Measurements from ENCODE around the gene ANAPC10. TPM values are rescaled to one million over a fixed set of nuclear protein-coding genes. Genes with fewer than 3 reads are reported as not detected.
"Not testable (repeated sequence)": the region's sequence is repeated elsewhere in the genome, so short reads cannot be mapped to it uniquely, and the experiment has no call there.

The ANAPC10 gene
- polyA plus RNA-seq, 1 donor: 27.1 TPM

DNA sequence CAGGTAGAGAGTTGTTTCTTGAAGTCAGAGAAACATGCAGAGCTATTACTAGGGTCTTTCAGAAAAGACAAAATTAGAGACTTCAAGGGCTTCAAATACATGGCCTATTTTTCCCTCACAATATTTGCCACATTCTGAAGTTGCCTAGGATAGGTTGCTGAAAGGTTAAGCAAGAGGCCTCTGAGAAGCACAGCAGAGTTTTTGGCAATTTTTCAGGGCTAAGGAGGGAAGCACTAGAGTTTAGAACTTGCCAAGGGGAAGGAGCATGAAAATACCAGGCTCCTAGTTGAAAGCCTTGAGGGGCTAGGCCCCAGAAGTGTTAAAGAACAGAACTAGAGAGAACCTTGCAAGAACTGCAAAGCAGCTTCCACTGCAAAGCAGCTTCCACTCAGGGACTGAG, 86.4 kb downstream of the ANAPC10 start:
- DNase-seq: no peak

DNA sequence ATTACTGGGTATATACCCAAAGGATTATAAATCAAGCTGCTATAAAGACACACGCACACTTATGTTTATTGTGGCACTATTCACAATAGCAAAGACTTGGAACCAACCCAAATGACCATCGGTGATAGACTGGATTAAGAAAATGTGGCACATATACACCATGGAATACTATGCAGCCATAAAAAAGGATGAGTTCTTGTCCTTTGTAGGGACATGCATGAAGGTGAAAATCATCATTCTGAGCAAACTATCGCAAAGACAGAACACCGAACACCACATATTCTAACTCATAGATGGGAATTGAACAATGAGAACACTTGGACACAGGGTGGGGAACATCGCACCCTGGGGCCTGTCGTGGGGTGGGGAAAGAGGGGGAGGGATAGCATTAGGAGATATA, 87.7 kb downstream of the ANAPC10 start:
- not testable (repeated sequence) for DNase-seq

DNA sequence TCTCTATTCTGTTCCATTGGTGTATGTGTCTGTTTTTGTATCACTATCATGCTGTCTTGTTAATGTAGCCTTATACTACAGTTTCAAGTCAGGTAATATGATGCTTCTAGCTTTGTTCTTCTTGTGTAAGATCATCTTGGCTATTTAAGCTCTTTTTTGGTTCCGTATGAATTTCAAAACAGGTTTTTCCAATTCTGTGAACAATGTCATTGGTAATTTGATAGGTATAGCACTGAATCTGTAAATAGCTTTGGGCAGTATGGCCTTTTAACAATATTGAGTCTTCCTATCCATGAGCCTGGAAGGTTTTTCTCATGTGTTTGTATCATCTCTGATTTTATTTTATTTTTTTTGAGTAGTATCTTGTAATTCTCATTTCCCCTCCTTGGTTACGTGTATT, 94.3 kb downstream of the ANAPC10 start:
- DNase-seq: no peak

DNA sequence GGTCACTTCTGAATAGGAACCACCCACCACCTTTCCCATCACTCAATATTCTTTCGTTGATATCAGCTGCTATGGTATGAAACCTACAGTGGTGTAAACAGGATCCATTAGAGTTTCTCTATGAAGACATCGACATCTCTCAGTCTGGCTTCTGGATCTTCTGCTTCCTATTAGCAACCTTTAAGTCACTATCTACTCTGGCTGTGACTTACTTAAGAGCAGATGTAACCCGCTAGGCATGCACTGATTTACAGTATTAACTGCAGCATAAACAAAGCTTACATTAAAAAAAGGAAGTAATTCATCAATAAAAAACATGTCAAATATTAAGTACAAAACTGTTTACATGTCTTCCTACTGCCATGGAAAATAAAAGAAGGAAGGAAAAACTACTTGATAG, 96.4 kb downstream of the ANAPC10 start:
- no peak for DNase-seq

DNA sequence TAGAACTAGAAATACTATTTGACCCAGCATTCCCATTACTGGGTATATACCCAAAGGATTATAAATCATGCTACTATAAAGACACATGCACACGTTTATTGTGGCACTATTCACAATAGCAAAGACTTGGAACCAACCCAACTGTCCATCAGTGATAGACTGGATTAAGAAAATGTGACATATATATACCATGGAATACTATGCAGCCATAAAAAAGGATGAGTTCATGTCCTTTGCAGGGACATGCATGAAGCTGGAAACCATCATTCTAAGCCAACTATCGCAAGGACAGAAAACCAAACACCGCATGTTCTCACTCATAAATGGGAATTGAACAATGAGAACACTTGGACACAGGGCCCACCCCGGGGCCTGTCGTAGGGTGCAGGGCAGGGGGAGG, 97.3 kb downstream of the ANAPC10 start:
- DNase-seq: not testable (repeated sequence)

DNA sequence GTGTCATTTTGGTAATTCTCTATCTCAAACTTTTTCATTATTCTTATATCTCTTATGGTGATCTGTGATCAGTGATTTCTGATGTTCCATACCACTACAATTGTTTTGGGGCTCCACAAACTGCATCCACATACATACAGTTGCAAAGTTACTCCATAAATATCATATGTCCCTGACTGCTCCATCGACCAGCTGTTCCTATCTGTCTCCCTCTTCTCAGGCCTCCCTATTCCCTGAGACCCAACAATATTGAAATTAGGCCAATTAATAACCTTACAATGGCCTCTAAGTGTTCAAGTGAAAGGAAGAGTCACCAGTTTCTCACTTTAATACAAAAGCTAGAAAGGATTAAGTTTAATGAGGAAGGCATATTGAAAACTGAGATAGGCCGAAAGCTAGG, 108.7 kb downstream of the ANAPC10 start:
- DNase-seq: no peak

DNA sequence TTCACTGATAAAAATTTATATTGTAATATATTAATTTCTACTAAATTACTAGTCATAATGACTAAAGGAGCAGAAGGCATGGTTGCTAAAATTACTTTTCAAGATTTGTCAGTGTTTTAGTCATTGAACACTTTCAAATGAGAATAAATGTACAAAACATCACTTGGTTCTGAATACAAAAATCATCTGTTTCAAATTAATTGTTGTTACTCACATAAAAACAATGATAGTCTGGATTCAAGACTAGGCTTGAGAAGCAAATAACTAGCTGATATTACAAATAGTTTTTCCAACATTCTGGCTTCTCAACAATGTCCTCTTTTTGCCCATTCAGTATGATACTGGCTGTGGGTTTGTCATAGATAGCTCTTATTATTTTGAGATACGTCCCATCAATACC, 112.5 kb downstream of the ANAPC10 start:
- no peak for DNase-seq

DNA sequence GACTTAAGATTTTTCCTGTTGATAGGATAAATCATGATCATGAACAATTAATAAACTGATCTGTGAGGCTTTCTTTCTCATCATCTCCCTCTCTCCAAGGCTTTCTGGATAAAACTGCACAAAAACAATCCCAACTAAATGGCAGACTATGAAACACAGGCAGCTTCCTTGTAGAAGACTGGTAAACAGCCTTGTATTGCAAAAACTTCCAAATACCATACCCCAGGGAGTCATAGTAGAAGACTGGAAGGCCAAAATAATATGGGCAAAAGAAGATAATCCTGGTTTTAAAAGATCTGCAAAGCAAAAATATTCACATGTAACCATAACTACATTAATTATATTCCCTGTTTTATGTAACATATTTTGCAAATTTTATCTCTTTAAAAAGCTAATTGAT, 113.0 kb downstream of the ANAPC10 start:
- DNase-seq: no peak

DNA sequence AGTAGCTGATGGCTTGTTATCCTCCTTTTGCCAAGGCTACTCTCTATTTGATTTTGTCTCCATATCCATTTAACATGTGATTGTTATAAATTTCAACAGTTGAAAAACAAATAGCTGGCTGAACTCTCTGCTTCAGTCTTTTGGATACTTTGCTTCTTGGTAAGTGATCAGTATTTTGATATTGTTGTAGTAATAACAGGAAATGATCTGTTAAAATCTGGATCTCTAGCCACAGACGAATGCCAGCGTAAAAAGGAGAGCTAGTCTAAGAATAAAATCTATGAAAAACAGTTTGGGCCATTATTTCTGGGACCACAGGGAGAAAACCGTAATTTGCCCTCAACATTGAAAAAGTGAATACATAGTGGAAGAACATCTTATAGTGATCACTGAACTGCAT, 113.8 kb downstream of the ANAPC10 start:
- DNase-seq: no peak

DNA sequence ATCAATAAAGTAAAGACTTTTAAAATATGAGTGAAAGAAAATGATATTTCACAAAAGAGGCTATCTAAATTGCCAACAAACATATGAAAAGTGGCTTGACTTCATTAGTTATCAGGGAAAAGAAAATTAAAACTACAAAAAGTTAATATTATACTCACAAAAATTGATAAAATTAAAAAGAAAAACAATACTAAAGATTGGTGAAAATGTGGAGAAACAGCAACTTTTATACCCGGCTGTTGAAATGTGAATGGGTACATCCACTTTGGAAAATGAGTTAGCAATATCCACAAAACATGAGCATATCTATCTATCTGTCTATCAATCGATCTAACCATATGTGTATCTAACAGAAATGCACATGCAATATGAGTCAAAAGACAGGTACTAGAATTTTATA, 122.3 kb downstream of the ANAPC10 start:
- DNase-seq: no peak

DNA sequence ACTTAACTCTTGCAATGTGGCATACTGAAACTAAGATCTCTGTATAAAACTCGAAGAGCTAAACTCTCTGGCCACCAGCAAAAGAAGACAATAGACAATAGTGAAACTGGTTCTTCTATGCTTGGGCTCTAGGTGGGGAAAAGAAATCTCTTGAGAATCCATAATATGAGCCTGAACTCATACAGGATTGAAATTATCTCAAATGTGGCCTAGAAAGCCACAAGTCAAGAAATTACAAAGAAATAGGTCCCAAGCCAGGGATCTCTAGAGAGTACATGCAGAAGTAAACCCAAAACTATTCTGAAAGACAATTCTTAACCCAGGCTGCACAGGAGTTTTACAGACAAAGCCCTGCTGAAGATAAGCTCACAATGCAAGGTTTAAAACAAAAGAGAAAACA, 127.4 kb downstream of the ANAPC10 start:
- no peak for DNase-seq

DNA sequence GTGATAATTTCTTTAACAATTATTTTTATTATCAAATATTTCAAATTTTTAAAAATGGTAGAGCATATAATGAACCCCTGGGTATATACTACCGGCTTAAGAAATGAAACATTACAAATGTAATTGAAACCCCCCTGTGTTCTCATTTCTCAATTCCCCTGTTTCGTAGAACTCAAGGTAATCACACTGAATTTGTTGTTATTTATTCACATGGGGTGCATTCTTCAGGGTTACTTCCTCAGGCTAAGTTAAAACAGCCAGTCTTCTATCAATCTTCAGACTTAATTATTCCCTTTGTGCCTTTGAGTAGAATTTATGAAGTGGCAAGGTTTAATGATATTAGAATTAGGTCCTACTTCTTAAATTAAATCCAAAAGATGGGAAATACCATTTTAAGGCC, 128.2 kb downstream of the ANAPC10 start:
- no peak for DNase-seq

DNA sequence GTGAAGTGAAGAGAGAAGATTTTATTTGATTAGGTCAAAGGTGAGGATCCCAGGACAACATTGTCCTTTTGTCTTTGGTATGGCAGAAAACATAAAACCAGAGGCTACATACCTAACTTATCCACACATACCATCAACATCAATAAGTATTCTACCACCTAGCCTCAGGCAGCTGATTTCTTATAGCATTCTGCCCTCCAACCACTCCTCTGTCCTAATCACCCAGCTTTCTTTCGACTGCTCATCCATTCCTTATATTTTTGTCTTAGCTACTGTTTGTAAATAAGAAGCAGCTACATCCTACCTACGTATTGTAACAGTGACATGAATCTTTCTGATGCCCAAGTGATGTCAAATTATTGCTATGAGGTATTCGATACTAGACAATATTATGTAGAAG, 129.4 kb downstream of the ANAPC10 start:
- DNase-seq: no peak

DNA sequence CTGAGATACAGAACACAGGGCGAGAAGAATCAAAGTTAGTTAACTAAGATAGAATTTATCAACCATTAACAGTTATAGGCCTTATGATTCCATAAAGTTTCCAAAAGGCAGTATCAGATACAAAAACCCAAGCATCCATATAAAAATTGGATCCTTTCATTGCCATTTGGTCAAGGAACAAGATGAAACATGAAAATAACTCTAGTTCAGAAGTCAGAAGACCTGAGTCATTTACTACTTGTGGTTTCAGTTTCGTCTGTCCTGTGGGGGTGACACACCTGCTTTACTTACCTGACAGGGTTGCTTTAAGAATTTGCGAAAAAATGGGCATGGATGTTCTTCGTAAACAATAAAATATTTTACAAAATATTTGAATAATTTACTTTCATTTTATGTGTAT, 130.8 kb downstream of the ANAPC10 start:
- no peak for DNase-seq

DNA sequence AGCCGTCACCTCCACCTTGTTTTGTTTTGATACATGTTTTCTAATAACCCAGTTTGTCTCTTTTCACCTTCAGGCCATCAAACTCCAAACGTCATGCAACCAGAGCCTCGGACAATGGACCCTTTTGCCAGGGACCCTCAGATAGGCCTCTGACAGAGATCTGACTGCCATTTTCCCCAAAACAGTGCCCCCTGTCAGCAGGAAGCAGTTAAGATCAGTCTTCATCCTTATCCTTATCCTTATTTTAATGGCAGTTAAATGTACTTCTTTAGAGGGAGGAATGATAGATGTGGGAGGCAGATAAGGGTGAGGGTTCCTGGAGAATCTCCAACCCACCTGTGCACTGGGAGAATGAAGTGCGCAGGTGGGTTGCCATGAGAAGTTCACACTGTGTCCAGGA, 135.7 kb downstream of the ANAPC10 start:
- no peak for DNase-seq

DNA sequence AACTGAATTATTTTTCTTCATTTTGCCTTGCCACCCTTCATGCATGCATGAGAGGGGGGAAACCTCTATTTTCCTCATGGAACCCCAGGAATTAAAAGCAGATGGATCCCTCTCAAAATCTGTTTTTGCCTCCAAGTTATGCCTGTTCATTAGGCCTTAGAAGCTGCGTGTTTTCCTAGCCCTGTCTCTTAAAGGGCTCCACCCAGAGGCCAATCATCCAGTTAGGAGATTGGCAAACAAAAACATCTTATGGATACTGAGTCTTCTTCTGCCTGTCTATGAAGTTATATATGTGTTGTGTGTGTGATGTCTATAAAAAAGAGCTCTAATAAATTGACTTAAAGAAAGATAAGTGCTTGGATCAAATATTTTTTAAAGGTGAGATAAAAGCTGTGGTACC, 142.9 kb downstream of the ANAPC10 start:
- no peak for DNase-seq

DNA sequence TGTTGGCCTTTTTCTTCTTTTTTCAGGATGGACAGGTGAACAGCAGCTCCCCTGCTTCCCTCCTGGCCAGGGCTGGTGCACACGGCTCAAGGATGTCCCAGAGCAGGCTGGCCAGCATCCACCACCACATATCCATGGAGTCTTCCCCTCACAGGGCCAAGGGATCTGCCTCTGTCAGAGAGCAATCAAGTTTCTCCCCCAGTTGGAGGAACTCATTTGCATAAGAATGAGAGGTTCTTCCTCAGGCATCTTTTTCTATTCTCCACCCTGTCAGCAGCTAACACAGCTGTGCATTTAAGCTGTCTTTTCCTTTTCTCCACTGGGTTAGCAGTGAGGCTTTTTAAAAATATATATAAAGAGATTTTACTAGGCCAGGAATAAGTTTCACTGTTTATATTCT, 143.8 kb downstream of the ANAPC10 start:
- DNase-seq: no peak

DNA sequence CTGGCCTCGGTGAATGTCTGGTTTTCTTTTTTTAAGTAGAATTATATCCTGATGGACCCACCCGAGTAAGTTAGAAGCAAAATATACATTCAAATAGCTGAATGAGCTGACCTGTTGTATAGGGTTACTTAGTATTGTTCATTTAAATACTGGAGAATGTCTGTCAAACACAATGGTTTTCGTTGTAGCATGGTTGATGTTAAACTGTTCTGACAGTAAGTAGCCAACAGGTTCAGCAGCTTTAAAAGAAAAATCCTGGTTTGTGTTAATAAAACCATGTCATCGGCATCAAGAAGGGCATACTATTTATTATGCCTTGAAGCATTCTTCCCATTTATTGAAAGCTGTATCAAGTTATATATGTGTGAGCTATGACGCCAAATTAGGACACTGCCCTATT, 149.6 kb downstream of the ANAPC10 start:
- DNase-seq: no peak

DNA sequence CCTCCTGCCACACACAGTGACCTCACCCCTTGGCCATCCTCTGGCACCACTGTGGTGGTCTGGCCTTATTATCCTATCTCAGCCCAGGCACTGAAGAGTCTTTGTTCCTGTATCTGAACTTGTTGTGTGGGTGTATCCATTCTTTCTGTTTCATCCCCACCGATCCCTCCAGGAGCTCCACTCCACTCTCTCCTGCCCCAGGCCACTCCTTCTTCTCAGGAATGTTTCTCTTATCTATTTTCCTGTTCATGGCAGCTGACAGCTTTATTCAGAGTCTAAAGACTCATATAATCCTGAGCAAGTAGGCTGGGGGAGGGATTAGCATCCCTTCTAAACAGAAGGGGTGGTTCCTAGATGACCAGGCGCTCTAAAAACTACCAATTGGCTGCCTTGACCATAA, 150.0 kb downstream of the ANAPC10 start:
- no peak for DNase-seq

Other genes starting within 250 kb of the ANAPC10 start
- 90.3 TPM for gene ABCE1, start 115 bp upstream of the ANAPC10 start, polyA plus RNA-seq (ENCODE audit: insufficient read length)
- gene OTUD4, start 82.4 kb upstream of the ANAPC10 start, polyA plus RNA-seq (ENCODE audit: insufficient read length): 46.4 TPM